Measurements from ENCODE around the gene ZNF750.

DNA sequence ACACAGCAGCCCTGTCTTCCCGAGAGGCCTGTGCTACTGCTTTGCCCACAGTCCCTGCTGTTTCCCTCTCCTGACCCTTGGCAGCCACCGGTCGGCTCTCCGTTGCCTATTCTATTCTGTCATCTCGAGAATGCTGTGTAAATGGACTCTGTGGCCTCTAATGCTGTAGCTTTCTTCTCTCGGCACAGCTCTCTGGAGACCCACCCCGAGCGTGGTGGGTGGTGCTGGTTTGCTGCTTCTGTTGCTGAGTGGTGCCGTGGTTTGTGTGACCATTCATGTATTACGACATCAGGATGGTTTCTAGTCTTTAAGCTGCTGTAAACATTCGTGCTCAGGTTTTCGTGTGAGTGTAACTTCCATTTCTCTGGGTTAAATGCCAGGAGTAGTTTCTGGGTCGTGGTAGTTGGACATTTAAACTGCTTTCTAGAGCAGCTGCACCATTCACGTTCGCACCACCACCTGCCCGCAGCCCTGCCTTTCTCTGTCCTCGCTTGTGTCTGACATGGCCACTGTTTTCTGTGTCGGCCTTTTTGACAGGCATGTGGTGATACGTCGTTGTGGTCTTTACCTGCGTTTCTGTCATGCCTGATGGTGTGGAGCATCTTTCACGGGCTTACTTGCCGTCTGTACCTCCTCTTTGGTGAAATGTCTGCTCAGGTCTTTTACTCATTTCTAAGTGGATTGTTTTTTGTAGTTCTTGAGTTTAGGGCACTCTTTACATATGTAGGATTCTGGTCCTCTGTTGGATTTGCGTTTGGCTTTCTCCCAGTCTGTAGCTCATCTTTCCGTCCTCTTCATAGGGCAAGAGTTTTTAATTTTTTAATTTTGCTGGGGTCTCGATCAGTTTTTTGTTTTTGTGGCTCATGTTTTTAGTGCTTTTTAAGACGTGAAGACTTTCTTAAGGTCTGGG is 47.7 kb upstream of the ZNF750 start:
- TF ChIP-seq POLR2AphosphoS5 (IDR thresholded peaks at IDR 0.05) (no peak), POLR2A (IDR thresholded peaks at IDR 0.05) (no peak)

All from transverse colon (tissue), 3 donors.